Measurements from ENCODE around the gene OR1L6.

Gene OR1L6, protein sequence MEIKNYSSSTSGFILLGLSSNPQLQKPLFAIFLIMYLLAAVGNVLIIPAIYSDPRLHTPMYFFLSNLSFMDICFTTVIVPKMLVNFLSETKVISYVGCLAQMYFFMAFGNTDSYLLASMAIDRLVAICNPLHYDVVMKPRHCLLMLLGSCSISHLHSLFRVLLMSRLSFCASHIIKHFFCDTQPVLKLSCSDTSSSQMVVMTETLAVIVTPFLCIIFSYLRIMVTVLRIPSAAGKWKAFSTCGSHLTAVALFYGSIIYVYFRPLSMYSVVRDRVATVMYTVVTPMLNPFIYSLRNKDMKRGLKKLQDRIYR

DNA sequence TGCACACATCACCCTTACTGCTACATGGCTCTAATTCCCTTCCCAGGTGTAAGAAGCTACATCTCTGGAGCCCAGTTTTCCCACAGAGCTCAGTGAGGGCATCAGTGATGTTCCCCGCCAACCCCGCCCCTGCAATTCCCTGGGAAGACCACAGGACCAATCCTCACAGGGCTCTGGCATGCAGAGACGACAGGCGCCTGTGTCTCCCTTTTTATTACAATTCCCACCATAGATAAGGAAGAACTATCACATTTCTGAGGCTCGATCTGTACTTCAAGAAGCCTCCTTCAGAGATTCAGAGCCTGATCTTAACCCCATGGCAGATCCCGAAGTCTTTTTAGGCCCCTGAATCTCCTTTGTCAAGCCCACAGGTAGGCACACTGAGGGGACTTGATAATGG lies at the start of gene OR1L6:
TSS of gene OR1L6 (plus strand) at position 301 of the 400 bp plus-strand sequence. CDS start 7,545 bp downstream, outside the sequence.
- DNase-seq (ENCODE audit: low read depth) = no peak
- H3K4me3 ChIP-seq (ENCODE audit: low read depth, low read length) = no peak within 1 kb of the TSS

DNA sequence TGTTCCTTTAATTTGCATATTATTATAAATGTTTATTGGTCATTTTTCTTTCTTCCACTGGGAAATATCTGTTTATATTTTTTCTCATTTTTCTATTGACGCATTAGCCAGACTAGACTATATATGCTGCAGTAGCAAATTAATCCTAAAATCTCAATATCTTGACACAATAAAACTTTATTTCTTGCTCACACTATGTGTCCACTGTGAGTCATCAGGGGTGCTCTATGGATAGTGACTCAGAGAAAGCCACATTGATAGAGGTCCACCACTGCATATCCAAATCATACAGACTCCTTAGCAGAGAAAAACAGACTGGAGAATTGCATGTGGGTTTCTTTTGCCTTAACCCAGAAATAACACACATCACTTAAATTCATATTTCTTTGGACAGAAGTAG lies 46.4 kb upstream of the OR1L6 start:
- H3K4me3 ChIP-seq (ENCODE audit: low read depth, low read length) = no peak overlapping the region
- no peak for DNase-seq (ENCODE audit: low read depth)

DNA sequence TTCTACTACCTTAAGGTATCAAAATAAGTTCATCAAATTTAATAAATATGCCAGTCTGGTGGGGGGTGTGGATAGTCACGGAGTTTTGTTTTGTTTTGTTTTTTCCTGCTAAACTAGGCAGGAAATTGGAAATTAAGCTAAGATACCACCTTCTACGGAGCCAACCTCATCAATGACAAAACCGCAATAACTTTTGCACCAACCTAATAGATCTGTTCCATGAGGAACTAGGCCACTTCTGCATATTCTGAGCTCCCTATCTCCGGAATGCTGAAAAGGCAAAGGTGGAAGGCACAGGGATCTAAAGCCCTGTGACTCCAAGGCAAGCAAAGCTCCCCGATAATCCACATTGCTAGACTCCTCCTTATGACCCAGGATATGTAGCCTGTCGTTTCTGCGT lies 24.1 kb upstream of the OR1L6 start:
- H3K4me3 ChIP-seq (ENCODE audit: low read depth, low read length) = no peak overlapping the region
- no peak for DNase-seq (ENCODE audit: low read depth)

DNA sequence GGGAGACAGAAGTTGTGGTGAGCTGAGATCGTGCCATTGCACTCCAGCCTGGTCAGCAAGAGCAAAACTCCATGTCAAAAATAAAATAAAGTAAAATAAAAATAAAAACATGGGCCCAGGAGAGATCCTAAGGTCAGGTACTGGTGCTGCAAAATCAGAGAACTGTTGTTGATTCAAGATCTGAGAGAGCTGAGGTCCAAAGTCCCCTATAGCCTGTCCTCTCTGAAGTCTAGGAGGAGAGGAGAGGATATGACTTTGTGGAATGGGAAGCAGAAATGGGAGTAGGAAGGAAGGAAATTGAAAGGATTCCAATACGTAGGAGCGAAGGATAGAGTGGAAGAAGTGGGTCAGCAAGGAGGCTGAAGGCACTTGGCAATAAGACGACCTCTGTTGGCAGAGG lies 22.9 kb upstream of the OR1L6 start:
- no peak overlapping the region for H3K4me3 ChIP-seq (ENCODE audit: low read depth, low read length)
- no peak for DNase-seq (ENCODE audit: low read depth)

DNA sequence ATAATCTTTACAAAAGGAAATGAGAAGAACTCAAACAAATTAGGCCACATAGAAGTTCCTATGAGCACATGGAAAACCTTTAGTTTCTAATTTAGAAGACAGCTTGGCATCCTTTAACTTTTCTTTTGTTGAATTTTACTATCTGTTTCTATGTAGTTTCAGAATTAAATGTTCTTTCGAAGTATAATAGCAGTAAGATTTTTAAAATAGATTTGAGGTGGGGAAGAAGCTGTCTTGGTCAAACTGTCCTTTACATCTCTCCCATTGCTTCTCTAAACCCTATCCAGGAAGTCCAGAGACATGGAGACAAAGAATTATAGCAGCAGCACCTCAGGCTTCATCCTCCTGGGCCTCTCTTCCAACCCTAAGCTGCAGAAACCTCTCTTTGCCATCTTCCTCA lies 18.4 kb upstream of the OR1L6 start, which contains the start of gene OR1L4:
TSS of gene OR1L4 (plus strand) at position 301 of the 400 bp plus-strand sequence. CDS start at position 301, 0 bp downstream.
- H3K4me3 ChIP-seq (ENCODE audit: low read depth, low read length) = no peak within 1 kb of the TSS
- DNase-seq (ENCODE audit: low read depth) = no peak

DNA sequence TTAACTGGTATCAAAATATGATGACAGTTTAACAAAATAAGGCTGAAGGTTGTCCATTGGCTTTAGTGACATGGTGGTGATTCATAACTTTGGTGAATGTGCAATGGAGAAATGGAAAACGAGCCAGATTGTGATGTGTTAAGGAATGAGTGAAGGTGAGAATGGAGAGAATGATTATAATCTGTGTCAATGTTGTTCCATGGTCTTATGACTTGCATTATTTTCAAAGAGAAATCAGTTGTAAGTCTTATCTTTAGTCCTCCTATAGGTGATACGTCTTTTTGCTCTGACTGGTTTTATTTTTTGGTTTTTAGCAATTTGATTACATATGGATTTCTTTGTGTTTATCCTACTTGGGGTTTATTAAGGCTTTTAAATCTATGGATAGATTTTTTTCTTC lies 12.7 kb downstream of the OR1L6 start:
- no peak overlapping the region for H3K4me3 ChIP-seq (ENCODE audit: low read depth, low read length)
- DNase-seq (ENCODE audit: low read depth) = no peak

DNA sequence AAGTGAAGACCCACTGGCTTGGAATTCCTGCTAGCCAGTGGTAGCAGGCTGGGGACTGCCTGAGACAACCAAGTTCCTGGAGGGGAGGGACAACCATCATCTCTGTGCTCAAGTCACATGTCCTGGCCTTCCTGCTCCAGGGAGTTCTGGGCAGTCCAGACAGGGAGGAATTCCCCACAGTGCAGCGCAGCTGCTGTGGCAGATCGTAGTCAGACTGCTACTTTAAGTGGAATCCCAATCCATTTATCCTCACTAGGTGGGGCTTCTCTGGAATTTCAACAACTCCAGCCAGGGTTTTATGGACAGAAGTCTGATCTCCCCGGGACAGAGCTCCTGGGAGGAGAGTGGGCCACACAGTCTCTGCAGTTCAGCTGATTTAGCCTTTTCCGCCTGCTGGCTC lies 25.7 kb downstream of the OR1L6 start:
- no peak for DNase-seq (ENCODE audit: low read depth)
- no peak overlapping the region for H3K4me3 ChIP-seq (ENCODE audit: low read depth, low read length)

DNA sequence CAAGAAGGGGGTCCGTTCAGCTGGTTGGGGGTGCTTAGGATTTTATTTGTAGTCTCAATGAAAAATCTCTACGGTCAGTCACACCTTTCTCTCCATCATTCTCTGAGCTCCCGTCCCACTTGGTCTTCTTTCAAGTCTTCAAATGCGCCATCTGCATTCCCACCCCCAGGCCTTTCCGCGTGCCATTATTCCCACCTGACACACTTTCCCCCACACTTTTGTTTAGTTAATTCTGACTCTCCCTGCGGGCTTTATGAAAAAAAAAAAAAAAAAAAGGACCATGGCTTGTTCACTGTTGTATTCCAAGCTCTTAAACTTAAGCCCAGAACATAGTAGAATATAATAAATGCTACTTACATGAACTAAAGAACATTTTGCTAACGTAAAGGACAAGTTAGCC lies 34.9 kb downstream of the OR1L6 start:
- no peak for DNase-seq (ENCODE audit: low read depth)

DNA sequence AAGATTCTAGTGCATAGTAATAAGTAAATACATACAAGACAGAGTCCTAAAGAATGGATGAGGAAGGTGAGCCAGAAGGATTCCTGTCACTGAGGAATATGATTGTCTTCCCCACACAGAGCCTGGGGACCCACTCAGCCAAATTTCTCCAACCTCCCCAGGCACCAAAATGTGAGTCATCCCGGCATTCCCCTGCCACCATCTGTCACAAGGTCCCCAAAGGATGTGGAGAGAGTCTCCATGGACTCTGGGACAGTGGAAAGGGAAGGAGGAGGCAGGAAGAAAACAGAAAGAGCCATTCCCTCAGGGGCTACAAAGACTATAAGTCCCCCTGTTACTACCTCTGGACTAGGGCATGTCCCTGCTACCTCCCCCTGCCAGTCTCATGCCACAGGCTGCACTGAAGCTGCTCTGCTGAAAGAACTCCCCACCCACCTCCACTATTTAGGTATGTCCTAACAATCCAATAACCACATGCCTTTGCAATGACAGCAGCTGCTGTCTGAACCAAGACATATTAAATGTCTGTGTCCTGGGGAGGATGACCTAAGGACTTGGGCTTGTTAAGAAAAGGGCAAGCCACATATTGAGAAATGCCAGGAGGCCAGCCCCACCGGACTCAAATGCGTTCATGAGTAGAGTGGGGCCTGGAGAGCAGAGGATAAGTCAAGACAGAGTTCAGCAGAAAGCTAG lies 36.0 kb downstream of the OR1L6 start:
- no peak overlapping the region for H3K4me3 ChIP-seq (ENCODE audit: low read depth, low read length)
- DNase-seq (ENCODE audit: low read depth) = peak; percentile 12

More for the DNA sequence above, 34.9 kb downstream of the OR1L6 start:
- H3K4me3 ChIP-seq (ENCODE audit: low read depth, low read length) = no peak overlapping the region

DNA sequence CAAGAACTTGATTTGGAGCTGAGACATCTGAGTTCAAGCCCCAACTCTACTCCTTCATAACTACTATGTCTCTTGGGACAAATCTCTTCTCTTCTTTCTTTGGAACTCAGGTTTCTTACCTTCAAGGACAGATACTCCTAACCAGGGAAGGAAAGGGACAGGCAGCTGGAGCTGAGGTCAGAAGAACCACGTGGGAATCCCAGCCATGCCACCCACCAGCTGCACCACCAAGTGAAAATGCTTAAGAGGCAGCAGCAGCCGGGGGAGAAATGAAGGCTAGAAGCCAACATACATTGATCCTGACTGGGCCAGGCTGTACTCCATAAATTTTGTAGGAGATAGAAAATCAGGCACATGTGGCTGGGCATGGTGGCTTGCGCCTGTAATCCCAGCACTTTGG lies 37.1 kb downstream of the OR1L6 start:
- DNase-seq (ENCODE audit: low read depth) = no peak
- no peak overlapping the region for H3K4me3 ChIP-seq (ENCODE audit: low read depth, low read length)

DNA sequence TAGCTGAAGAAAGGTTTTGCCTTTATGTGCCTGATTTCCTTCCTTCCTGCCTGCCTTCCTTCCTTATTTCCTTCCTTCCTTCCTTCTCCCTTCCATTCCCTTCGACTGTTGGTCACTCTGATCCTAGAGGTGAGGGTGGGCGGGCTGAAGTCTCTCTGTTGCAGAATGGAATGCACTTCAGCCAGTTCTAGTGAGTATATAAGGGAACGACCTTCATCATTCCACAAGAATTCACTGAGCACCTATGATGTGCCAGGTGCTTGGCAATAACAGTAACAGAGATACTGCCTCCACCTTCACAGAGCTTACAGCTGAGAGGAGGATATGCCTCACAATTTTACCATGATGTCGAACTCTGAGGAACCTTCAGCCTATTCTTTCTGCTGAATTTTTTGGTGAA lies 37.9 kb downstream of the OR1L6 start:
- no peak for DNase-seq (ENCODE audit: low read depth)
- H3K4me3 ChIP-seq (ENCODE audit: low read depth, low read length) = no peak overlapping the region

DNA sequence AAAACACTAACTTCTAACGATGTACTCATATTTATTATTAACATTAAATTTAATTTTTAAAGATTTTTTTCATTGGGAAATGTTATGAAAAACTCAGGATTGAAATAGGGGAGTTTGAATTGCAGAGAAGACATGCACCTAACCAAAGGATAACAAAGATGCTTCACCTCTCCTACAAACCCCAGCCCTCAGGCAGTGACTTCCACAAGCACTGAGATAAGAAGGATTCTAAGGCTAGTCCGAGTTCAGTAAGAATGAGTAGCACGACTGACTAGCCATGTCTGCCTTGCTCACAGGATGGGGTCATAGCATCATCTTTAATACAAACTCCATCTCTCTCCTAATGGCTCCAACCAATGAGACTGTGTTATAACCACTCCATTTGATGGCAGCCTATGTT lies 39.6 kb downstream of the OR1L6 start:
- no peak overlapping the region for H3K4me3 ChIP-seq (ENCODE audit: low read depth, low read length)
- DNase-seq (ENCODE audit: low read depth) = no peak

DNA sequence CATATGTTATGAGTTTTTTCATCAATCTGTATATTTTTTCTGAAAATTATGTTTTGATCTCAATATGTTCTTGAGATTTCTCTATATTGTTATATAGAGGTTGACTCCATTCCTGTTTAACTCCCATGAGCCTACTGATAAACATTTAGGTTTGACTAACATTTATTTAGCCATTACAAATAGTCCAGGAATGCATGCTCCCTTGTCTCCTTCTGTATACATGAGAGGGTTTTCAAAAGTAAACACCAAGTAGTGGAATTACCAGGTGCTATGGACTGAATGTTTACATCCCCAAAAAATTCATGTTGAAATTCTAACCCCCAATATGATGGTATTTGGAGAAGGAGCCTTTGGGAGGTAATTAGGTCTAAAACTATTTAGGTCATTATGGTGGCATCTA lies 43.2 kb downstream of the OR1L6 start:
- no peak overlapping the region for H3K4me3 ChIP-seq (ENCODE audit: low read depth, low read length)

DNA sequence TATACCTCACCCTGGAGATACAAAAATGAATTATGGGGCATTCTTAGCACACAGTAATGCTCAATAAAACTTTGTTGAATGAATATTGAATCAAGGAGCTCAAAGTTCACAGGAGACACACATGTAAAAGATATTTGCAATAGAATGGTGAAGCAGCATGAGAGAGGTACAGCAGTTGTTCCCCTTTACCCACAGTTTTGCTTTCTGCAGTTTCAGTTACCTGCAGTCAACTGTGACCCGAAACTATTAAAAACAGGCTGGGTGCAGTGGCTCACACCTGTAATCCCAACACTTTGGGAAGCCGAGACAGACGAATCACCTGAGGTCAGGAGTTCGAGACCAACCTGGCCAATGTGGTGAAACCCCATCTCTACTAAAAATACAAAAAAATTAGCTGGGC lies 44.2 kb downstream of the OR1L6 start:
- no peak overlapping the region for H3K4me3 ChIP-seq (ENCODE audit: low read depth, low read length)
- DNase-seq (ENCODE audit: low read depth) = no peak

More for the DNA sequence above, 43.2 kb downstream of the OR1L6 start:
- DNase-seq (ENCODE audit: low read depth) = no peak

DNA sequence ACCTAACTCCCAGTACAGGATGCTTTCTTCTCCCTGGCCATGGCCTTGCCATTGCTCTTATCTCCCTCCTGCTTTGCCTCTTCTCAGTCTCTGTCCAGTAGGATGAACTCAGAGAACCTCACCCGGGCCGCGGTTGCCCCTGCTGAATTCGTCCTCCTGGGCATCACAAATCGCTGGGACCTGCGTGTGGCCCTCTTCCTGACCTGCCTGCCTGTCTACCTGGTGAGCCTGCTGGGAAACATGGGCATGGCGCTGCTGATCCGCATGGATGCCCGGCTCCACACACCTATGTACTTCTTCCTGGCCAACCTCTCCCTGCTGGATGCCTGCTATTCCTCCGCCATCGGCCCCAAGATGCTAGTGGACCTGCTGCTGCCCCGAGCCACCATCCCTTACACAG lies 46.7 kb downstream of the OR1L6 start, which contains the start of gene OR5C1:
TSS of gene OR5C1 (plus strand) at position 103 of the 400 bp plus-strand sequence. CDS start at position 103, 0 bp downstream.
- H3K4me3 ChIP-seq (ENCODE audit: low read depth, low read length) = no peak within 1 kb of the TSS
- no peak for DNase-seq (ENCODE audit: low read depth)

DNA sequence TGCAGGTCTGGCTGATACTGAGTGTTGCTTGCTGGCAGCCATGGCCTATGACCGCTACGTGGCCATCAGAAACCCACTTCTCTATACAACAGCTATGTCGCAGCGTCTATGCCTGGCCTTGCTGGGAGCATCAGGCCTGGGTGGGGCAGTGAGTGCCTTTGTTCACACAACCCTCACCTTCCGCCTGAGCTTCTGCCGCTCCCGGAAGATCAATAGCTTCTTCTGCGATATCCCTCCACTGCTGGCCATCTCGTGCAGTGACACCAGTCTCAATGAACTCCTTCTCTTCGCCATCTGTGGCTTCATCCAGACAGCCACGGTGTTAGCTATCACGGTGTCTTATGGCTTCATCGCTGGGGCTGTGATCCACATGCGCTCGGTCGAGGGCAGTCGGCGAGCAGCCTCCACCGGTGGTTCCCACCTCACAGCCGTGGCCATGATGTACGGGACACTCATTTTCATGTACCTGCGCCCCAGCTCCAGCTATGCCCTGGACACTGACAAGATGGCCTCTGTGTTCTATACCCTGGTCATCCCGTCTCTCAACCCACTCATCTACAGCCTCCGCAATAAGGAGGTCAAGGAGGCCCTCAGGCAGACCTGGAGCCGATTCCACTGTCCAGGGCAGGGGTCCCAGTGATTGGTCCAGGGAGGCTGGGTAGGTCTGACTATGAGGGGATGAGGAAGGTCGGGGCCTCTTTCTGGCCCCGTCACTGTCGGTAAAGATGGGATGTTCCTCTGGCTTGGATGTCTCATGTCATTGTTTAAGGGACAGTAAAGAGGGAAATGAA lies 47.3 kb downstream of the OR1L6 start:
- H3K4me3 ChIP-seq (ENCODE audit: low read depth, low read length) = no peak overlapping the region
- no peak for DNase-seq (ENCODE audit: low read depth)

DNA sequence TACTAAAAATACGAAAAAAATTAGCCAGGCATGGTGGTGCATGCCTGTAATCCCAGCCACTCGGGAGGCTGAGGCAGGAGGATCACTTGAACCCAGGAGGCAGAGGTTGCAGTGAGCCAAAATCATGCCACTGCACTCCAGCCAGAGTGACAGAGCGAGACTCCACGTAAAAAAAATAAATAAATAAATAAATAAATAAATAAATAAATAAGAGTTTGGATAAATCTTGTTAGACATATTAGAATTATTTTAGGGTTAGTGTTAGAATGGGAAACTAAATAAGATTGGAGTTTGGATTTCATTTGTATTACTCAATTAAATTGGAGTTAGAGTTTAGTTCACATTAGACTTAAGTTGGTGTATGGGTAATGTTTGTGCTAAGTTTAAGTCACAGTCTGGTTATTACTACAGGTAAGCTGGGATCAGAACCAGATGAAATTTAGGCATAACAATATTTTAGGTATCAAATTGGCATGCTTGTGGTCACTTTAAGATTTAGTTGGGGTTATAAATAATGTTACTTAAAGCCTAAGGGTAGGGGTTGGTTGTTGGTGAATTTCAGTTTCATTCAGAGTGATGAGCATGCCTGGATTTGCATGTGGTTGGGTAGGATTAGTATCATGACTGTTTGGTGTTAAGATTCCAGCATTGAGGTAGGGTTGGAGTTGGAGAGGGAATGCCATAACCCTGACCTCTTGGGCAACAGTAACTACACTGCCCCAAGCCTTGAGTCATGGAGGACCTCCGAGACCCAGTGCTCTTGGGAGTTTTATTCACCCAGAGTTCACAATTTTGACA lies 50.0 kb downstream of the OR1L6 start:
- no peak for DNase-seq (ENCODE audit: low read depth)
- H3K4me3 ChIP-seq (ENCODE audit: low read depth, low read length) = no peak overlapping the region

DNA sequence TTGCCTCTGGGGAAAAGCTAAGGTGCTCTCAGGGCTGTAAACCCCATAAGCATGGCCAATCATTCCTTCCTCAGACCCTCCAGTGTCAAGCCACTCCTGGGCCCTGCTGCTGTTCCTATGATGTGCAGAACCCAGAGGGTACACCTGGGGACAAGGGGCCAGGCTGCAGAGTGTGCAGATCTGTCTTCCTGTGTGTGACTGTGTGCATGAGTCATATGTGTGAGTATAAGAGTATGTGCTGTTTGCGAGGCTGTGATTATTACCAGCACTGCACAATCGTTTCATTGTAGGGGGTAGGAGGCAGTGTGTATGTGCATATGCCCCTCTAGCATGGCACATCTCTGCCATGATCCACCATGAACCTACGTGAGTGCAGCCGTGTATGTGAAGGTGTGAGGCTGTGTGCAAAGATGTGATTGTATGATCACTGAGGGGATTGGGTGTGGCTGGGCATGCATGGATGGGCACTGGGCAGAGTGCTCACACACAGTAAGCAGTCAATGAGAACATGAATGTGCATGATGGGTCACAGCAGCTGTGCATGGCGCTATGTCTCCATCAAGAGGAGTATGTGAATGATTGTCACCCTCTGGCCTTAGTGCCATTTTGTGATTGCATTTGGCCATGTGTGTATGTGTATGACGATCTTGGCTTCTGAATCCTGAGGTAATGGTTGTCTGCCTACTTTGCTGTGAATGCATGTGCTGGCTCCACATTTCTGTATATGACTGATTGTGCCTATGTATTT lies 55.4 kb downstream of the OR1L6 start:
- no peak for DNase-seq (ENCODE audit: low read depth)
- H3K4me3 ChIP-seq (ENCODE audit: low read depth, low read length) = no peak overlapping the region

All from skeletal muscle cell (primary cell).